ENCODE data around the gene EDDM3A.
"Not testable (repeated sequence)": the region's sequence is repeated elsewhere in the genome, so short reads cannot be mapped to it uniquely, and the experiment has no call there.

EDDM3A gene

DNA sequence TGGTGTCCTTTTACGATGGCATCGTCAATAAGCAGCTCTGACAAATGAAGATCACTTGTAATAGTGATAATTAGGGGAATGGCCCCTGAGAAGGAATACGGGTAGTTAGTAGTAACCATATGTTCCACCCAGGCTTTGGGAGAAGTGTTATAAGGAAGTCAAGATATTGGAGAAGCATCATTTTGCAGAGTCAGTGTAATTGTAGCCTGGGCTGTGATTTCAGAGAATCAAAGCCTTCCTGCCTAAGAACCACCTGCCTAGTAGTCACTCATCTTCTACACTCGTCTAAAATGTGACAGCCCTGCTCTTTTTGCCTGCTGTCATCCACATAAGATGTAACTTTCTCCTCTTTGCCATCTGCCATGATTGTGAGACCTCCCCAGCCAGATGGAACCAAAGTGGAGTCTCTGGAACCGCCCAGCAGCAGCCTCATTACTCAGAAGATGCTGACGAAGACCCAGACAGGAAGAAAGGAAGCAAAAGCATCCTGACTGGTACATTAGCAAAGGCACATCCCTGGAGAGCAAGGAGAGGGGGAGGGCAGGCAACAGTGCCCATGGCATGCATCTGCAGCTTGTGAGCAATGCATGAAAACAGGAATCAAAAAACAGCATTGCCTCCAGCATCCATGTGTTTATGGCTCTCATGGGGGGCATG lies 12.6 kb upstream of the EDDM3A start:
- no peak for DNase-seq (ENCODE audit: low read depth, low spot score)

DNA sequence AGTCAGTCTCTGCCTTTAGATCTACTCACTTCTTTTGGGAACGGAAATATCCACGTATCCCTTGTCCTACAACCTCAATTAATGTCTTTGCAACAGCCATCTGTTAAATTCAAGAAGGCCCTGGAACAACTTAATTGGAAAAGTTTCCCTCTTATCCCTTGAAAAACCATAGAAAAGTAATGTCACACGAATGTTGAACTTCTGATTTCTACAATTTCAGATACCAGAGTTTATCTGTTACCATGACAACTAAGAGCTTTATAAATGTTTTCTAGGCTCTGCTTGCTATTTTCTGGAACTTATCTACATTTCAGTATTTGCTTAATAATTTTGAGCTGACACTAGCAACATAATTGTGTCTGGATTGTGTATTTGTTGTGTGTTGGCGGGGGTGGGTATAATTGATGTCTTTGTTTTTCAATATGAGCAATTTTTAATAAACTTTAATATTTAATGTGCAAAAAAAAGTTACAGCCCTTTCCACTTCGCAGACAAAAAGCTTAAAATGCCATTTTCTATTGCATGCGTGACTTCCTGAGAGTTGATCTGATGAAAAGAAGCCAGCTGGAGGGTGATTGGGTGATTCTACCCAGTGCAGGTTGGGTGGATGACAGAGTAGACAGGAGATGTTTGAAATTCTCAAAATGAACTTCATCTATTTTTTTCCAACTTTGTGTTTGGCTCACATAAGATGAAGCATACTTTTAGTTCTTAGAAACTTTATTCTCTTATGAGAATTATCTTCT lies 11.8 kb upstream of the EDDM3A start:
- DNase-seq (ENCODE audit: low read depth, low spot score): no peak

DNA sequence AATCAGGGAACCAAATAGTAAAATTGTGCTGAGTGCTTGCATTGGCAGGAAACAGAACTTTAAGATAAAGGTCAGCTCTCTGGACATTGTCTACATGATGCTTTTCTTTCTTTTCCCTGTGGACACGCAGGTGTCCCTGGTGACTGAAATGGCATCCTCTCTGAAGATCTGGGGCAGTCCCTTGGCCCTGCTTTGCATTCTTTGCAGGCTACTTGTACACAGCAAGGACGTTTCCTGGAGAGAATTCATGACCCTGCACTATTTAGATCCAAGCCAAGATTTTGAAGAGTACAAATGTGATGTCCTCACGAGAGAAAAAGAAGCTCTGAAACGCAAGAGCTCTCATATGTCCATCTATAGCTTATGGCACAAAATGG lies 11.3 kb upstream of the EDDM3A start:
- no peak for DNase-seq (ENCODE audit: low read depth, low spot score)

DNA sequence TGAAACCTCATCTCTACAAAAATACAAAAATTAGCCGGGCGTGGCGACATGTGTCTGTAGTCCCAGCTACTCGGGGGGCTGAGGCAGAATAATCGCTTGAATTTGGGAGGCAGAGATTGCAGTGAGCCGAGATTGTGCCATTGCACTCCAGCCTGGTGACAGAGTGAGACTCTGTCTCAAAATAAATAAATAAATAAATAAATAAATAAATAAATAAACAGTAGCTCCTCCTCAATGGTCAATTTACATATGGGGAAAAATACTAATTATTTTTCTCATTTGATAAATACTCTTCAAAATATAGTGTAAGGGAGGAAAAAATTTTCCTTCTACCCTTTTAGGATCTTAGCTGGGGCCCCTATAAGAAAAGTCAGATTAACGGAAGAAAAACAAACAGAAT lies 7.4 kb upstream of the EDDM3A start:
- not testable (repeated sequence) for DNase-seq (ENCODE audit: low read depth, low spot score)

DNA sequence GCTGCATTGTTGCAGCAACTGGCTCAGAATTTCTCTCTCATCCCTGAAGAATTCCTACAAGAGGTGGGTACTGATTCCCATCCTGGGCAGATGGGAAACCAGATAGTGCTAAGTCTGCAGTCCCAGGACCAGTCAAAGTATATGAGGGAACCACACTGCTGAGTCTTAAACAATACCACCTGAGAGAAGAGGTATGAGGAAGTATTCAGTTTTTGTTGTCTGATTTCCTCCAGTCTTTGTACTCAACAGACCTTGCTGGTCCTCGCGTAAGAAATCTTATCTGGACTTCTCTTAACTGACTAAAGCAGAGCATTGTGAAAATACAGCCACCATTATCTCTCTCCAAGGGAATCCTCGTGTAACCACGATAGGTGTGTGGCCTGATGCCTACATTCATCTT lies 3.6 kb upstream of the EDDM3A start:
- no peak for DNase-seq (ENCODE audit: low read depth, low spot score)

DNA sequence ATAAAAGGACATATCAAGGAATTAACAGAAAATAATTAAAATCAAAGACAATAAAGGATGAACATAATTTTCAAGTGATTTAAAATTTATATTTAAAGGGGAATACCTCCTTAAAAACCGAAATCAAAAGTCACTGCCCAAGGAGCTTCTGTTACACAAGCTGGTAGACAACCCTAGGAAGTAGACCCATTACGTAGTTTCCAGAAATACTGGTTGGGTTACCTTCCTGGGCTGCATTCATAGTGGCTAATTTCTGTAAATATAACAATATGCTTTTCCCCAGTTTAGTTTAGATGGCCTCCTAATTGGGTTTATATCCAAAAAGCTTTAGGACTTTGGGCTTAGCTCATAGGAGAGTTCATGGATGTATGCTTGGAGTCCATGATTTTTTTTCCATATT lies 2.1 kb upstream of the EDDM3A start:
- DNase-seq (ENCODE audit: low read depth, low spot score): no peak

DNA sequence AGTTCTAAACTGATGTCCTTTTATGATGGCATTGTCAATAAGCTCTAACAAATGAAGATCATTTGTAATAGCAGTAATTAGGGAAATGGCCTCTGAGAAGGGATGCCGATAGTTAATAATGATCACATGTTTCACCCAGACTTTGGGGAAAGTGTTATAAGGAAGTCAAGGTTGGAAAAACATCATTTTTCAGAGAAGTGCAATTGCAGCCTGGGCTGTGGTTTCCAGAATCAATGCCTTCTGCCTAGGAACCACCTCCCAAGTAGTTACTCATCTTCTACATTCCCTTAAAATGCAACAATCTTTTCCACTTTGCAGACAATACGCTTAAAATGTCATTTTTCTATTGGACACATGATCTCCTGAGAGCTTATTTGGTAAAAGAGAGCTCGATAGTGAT lies 879 bp downstream of the EDDM3A start:
- DNase-seq (ENCODE audit: low read depth, low spot score): no peak

DNA sequence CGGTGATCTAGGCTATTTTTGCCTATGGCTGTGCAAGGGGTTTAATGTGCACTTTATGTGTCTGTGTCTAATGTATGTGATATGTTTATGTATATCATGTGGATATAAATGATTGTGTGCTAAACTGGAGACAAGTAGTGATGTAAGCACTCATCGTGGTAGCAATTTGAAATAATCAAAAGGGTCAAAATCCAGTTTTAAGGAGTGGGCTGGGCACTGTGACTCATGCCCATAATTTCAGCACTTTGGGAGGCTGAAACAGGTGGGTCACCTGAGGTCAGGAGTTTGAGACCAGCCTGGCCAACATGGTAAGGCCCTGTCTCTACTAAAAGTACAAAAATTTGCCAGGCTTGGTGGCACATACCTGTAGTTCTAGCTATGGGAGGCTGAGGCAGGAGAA lies 2.8 kb downstream of the EDDM3A start:
- DNase-seq (ENCODE audit: low read depth, low spot score): no peak

DNA sequence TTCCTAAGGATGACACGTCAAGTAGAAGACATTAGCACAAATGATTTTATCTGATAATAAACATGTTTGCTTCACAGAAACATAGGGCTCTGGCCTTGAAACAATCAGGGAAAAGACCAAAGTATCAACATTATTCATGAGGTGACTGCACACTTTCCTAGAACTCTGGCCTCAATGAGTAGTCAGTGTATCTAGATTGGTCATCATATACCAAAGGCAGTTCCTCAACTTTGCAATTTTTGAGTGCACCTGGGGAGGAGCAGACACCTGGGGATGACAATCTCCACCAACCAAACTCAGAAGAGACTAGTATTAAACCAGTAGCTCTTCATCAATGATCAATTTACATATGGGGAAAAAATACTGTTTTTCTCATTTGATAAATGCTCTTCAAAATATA lies 4.5 kb downstream of the EDDM3A start:
- no peak for DNase-seq (ENCODE audit: low read depth, low spot score)

DNA sequence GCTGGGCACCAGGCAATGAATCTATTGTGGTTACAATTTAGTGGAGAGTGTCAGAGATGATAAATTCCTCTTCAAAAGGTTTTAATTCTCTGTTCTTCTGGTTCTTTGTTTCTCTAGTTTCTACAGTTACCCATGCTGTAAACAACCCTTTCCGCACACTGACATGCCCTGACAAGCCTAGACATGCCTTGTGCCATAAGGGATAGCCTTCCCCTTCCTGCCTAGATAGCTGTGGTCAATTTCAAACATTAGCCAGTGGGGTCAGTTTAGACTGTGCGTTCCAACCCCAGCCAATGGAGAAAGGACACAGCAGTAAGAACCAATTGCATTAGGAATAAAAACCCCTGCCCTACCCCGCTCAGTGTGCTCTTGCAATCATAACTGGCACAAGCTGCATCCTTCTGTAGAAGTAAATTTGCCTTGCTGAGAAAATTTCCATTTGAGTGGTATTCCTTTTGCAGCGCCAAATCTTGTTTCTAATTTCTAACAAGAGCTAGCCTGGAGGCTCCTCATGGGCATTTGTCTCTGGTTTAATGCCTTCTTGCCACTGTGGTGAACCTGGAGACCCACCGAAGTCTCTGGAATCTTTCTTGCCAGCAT lies 6.4 kb downstream of the EDDM3A start:
- DNase-seq (ENCODE audit: low read depth, low spot score): no peak

DNA sequence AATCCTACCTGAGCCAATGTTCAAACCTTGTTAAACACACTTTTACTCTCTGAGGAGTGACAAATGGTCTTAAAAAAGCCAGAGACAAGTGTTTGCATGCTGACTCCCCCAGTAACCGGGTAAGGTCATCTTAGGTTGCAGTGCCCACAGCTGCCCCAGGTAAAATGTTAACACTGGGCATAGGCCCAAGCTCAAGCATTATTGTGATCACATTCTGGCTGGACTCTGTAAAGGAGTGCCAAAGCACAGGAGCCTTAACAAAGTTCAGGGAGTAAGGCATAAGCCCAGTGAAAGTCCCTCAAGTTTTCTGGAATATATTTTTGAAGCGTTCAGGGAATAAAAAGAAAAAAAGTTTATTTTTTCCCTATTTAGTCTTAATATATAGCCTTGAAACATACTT lies 8.6 kb downstream of the EDDM3A start:
- DNase-seq (ENCODE audit: low read depth, low spot score): no peak

DNA sequence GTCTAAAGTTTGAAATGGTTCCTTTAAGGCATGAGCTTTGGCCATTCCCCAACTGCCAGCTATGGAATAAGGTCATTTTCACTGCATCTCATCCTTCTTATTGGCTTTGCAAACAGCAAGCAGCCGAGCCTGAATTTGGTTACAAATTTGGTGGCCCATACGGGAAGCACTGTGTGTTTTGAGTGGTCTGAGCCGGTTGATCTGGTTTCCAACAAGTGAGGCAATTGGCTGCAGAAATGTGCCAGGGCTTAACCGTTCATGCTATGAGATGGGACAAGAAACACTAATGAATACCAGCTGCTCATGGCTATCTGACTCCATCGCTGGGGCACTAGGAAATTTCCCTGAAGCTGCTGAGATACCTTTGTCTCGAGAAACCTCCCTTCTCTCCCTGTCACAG lies 9.3 kb downstream of the EDDM3A start:
- DNase-seq (ENCODE audit: low read depth, low spot score): no peak

DNA sequence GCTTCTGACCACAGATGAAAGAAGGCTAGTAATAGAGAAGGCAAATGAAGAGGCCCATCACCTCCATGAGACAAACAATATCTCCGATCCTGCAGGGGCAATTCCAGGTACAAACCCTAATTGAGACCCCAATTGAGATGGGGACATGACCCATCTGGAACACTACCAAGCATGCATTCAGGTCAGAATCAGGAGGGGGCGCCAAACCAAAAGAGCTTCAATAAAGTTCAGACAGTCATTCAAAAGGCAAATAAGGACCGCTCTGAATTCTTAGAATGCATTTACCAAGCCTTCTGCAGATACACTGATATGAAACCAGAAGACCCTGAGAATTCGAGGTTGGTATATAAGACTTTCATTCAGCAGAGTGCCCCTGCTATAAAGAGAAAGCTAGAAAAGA lies 12.3 kb downstream of the EDDM3A start:
- no peak for DNase-seq (ENCODE audit: low read depth, low spot score)

DNA sequence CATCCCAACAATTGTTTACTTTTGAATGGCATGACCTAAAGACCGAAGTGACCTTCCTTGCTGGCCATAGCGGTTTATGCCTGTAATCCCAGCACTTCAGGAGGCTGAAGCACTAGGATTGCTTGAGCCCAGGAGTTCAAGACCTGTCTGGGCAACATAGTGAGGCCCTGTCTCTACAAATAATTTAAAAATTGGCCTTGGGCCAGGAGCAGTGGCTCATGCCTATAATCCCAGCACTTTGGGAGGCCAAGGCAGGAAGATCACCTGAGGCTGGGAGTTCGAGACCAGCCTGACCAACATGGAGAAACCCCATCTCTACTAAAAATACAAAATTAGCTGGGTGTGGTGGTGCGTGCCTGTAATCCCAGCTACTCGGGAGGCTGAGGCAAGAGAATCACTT lies 13.8 kb downstream of the EDDM3A start:
- DNase-seq (ENCODE audit: low read depth, low spot score): not testable (repeated sequence)

DNA sequence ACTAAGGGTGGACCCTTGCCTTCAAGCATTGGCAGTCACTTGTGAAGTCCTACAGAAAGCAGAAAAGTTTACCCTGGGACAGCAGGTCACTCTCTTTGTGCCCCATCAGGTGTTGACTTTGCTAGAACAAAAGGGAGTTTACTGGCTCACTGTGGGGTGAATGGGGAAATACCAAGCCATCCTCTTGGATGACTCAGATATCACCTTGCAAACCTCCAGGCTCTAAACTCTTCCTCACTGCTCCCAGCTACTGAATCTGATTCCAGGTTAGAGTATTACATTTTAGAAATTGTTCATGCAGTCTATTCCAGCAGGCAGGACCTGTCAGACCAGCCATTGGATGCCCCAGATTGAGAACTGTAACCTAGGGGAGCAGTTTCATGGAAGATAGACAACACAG lies 15.3 kb downstream of the EDDM3A start:
- DNase-seq (ENCODE audit: low read depth, low spot score): no peak

DNA sequence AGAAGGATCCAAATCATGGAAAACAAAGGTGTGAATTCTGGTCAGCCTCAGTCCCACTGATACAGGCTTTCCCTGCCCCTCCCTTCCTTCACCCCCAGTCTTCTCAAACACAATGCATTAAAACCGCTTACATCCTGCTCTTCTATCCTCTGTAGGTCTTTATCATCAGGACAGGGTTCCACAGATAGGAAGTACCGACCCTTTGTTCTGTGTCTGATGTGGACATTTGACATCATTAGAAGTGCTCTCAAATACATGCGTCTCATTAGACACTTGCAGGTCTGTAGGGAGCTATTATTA lies 22.9 kb downstream of the EDDM3A start:
- DNase-seq (ENCODE audit: low read depth, low spot score): no peak

DNA sequence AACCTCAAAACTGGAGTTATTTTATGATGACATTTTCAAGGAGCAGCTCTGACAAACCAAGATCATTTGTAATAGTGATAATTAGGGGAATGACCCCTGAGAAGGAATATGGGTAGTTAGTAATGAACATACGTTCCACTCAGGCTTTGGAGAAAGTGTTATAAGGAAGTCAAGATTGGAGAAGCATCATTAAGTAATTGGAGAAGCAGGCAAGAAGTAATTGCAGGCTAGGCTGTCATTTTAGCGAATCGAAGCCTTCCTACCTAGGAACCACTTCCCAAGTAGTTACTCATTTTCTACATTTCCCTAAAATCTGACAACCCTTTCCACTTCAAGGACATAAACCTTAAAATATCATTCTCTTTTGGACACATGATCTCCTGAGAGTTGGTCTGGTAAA lies 23.7 kb downstream of the EDDM3A start:
- no peak for DNase-seq (ENCODE audit: low read depth, low spot score)

DNA sequence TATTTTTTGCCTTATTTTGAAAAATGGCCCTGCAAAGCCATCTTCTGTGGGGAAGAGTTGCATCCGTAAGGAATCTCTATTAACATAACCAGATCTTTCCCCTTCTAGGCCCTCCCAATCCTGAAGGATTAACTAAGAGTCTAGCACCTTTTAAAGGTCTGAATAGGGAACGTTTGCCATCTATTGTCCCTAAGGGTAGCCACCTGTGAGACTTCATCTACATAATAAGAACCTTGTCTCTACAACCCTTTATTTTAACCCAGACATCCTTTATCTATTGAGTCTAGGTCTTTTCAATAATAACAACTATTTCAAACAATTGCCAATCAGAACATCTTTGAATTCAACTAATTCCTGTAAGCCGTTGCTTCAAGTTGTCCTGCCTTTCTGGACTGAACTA lies 27.0 kb downstream of the EDDM3A start:
- no peak for DNase-seq (ENCODE audit: low read depth, low spot score)

DNA sequence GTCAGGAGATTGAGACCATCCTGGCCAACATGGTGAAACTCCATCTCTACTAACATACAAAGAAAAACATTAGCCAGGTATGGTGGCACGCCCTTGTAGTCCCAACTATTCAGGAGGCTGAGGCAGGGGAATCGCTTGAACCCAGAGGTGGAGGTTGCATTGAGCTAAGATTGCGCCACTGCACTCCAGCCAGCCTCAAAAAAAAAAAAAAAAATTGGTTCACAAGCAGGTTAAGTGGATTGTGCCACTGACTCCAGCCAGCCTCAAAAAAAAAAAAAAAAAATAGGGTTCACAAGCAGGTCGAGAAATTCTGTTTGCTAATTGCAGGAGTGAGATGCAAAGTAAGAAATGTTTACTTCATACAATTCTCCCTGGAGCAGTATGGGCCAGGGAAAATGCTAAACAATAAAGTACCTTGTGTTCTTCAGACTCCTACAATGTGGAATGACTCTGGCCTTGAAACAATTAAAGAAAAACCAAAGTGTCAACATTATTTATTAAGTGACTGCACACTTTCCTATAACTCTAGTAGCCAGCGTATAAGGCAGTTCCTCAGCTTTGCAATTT lies 28.7 kb downstream of the EDDM3A start:
- DNase-seq (ENCODE audit: low read depth, low spot score): no peak

DNA sequence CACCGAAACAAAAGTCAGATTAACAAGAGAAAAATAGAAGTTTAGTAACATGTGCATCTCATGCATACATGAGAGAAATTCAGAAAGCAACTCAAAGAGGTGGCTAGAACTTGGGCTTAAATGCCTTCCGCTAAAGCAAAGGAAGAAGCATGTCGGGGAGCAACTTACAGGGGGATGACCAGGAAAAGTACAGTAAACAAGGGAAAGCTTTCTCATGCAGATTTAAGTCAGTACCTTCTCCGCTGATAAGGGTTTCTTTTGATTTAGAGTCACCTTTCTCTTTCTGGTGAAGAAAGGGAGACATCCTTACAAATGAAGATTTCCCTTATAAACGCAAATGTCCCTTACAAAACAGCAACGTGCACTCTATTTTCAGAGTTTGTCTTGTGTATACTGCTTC lies 29.4 kb downstream of the EDDM3A start:
- no peak for DNase-seq (ENCODE audit: low read depth, low spot score)

DNA sequence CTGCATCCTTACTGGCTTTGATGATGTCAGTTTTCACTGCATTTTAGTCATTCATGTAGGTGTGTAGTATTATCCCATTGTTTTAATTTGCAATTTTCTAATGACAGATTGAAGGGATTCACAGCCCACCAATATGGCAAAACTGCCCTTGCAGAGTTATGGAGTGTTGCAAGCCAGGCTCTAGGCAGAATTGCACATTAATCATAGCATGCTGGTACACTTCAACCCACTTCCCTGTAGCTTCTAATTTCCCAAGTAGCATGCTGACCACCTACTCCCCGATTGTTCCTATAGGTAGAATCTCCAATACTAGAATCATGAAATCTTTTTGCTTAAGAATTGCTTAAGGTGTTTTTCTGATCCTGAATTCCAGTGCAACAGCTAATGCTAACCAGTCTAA lies 30.2 kb downstream of the EDDM3A start:
- no peak for DNase-seq (ENCODE audit: low read depth, low spot score)

DNA sequence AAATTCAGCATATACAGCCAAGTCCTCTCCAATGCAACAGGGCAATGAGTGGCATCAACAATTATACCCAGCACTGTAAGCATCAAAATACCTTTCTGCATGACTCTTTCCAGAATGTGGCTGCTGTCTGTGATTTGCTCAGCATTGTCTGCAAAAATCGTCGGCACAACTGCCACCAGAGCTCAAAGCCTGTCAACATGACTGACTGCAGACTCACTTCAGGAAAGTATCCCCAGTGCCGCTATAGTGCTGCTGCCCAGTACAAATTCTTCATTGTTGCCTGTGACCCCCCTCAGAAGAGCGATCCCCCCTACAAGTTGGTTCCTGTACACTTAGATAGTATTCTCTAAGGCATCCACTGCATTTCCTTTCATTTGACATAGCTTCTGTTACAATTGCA lies 36.1 kb downstream of the EDDM3A start:
- DNase-seq (ENCODE audit: low read depth, low spot score): no peak

DNA sequence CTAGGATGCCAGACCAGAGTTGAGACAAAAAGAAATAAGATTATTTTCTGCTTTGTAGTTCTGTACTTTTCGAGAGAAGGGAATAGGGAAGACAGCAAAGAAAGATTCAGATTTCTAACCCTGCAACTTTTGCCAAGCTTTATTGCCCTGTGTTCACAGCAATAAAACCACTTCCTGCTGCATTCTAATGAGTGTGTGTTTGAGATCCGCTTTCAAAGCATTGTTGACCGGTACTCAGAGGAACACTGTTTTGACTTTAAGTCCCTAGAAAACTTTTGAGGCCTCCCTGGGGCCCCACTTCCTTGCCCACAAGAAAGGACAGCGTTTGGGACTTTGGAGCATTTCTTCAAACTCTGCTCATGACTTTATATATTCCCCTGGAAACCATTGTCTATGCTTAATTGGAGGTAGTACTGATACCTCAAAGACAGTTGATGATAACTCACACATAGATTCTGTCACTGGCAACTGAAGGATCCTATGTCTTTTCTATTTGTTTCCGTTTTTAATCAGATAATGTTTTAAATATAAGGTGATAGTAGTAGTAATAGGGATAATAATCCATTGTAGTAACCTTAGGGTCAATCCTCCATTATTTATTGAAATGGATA lies 36.7 kb downstream of the EDDM3A start:
- DNase-seq (ENCODE audit: low read depth, low spot score): no peak

Measured in astrocyte of the hippocampus (primary cell).